ENCODE data around the gene DNAJC1. TPM values are rescaled to one million over a fixed set of nuclear protein-coding genes. Genes with fewer than 3 reads are reported as not detected.

DNAJC1 gene
- total and polyA plus RNA-seq, 2 of the 8 experiments (the other 6 are each of a cell fraction or from before 2014, with no cell fraction given): 6.8 to 14.8 TPM

DNA sequence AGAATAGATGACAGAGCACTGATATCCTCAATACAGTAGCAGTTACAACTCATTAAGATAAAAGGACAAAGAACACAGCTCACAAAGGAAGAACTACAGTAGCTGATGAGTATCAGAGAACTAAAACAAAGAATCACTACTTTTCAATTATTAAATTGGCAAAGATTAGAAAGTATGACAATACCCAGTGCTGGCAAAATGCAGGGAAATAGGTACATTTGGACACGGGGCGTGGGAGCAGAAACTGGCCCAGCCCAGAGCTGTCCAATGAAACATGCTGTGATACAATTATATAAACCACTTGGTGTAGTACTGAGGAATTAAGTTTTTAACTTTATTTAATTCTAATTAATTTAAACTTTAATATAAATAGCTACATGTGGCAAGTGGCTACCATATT lies 243.2 kb downstream of the DNAJC1 start:
- Histone ChIP-seq H3K27ac (ENCODE audit: low read depth, low read length) (no peak overlapping the region), H4K8ac (ENCODE audit: extremely low read depth, insufficient read depth, low read length) (no peak overlapping the region), H3K4me2 (ENCODE audit: insufficient read depth in 1 of 2, low read depth in 2 of 2, low read length in 2 of 2) (no peak overlapping the region), H3K36me3 (ENCODE audit: control insufficient read depth in 2 of 4, insufficient read depth in 4 of 4, low read length in 3 of 4) (no peaks in the 10 kb centered on the region), H3K79me1 (ENCODE audit: low read depth, low read length) (no peaks in the 10 kb centered on the region), H3K9me3 (ENCODE audit: insufficient read depth in 2 of 2, low read depth in 1 of 2, low read length in 1 of 2) (no peaks in the 10 kb centered on the region), H3K4ac (replicated peaks; ENCODE audit: insufficient read length, low read depth, low read length) (no peak overlapping the region), H3K14ac (ENCODE audit: insufficient read length) (no peak overlapping the region), H3K23me2 (ENCODE audit: low read depth, low read length) (no peaks in the 10 kb centered on the region), H2BK12ac (ENCODE audit: low read depth, low read length) (no peak overlapping the region), H4K20me1 (replicated peaks in 1 of 2; ENCODE audit: control insufficient read depth in 1 of 2, insufficient read depth in 2 of 2, low read length in 2 of 2) (no peaks in the 10 kb centered on the region), H2BK20ac (ENCODE audit: low read length) (no peak overlapping the region), H3K79me2 (ENCODE audit: control insufficient read depth in 1 of 2, insufficient read depth in 2 of 2, low read length in 2 of 2) (no peaks in the 10 kb centered on the region), H3K27me3 (replicated peaks in 1 of 4; ENCODE audit: control insufficient read depth in 3 of 4, extremely low read depth in 1 of 4, insufficient read depth in 3 of 4, low read length in 3 of 4) (no peaks in the 10 kb centered on the region), H3K9ac (replicated peaks in 1 of 4; ENCODE audit: extremely low read depth in 1 of 4, low read depth in 3 of 4, low read length in 3 of 4) (no peak overlapping the region), H3K4me3 (ENCODE audit: extremely low read depth in 1 of 4, insufficient read depth in 2 of 4, low read depth in 3 of 4, low read length in 4 of 4) (no peak overlapping the region), H2BK5ac (ENCODE audit: low read depth, low read length) (no peak overlapping the region), H4K5ac (ENCODE audit: insufficient read length, low read depth, low read length) (no peak overlapping the region), H2AK5ac (ENCODE audit: low read depth, low read length) (no peak overlapping the region), H2BK15ac (ENCODE audit: low read length) (no peak overlapping the region), H3K4me1 (replicated peaks in 1 of 4; ENCODE audit: control insufficient read depth in 3 of 4, insufficient read depth in 4 of 4, low read length in 3 of 4) (peaks cover 11 to 18% (median 15%) of the 10 kb centered on the region in 4 experiments), H2BK120ac (replicated peaks; ENCODE audit: low read depth, low read length) (no peak overlapping the region), H3K23ac (ENCODE audit: insufficient read length) (no peak overlapping the region), H3K18ac (ENCODE audit: extremely low read depth, low read length) (no peak overlapping the region), H4K91ac (replicated peaks; ENCODE audit: insufficient read length, low read length) (no peak overlapping the region), H3K56ac (replicated peaks; ENCODE audit: insufficient read length, low read depth, low read length) (no peak overlapping the region), H2AFZ (ENCODE audit: low read length) (no peak overlapping the region)
- POLR2A ChIA-PET (ENCODE audit: partially characterized antibody): interaction anchor here (1.1 to 1.5 kb wide), 3 partner anchors 9 to 10 kb away, joined by 3 to 5 read pairs (median 4); no protein-coding TSS in a partner anchor
- 96% methylated on average over 2 of the region's 2 CpGs; no CpG with 5 or more reads in 1 of the 2 experiments for WGBS, 2 experiments (ENCODE audit: extremely low coverage in 1 of 2, insufficient coverage in 1 of 2, insufficient read length in 1 of 2, insufficient replicate concordance in 2 of 2, low coverage in 1 of 2, low lambda C conversion rate in 2 of 2, missing lambda C conversion rate in 1 of 2)
- FAIRE-seq (no peak), DNase-seq (ENCODE audit: low read depth in 1 of 2, low spot score in 2 of 2) (no peak)
- CTCF ChIA-PET (ENCODE audit: partially characterized antibody): interaction anchor here (0.6 to 2.2 kb wide), 5 partner anchors 9 to 489 kb away, joined by 3 to 8 read pairs (median 4); no protein-coding TSS in a partner anchor
- TF ChIP-seq SIRT6 (IDR thresholded peaks at IDR 0.05; ENCODE audit: low read length): no peak
- no peak for TF ChIP-seq SP4 (IDR thresholded peaks at IDR 0.05; ENCODE audit: low read length)
- no peak for TF ChIP-seq CBX8 (IDR thresholded peaks at IDR 0.05; ENCODE audit: borderline replicate concordance, low read depth, low read length)
- no peak for TF ChIP-seq SUZ12 (IDR thresholded peaks at IDR 0.05; ENCODE audit: low read length)
- TF ChIP-seq SIN3A (conservative IDR thresholded peaks at IDR 0.05 in 1 of 2, IDR thresholded peaks at IDR 0.05 in 1 of 2; ENCODE audit: low read depth in 1 of 2, low read length in 2 of 2): no peak
- no peak for TF ChIP-seq RFX5 (IDR thresholded peaks at IDR 0.05; ENCODE audit: borderline replicate concordance, low read depth, low read length)
- TF ChIP-seq SAP30 (IDR thresholded peaks at IDR 0.05; ENCODE audit: insufficient read depth, insufficient replicate concordance, low read length): no peak
- TF ChIP-seq HDAC6 (IDR thresholded peaks at IDR 0.05; ENCODE audit: low read depth, low read length): no peak
- no peak for TF ChIP-seq SP2 (IDR thresholded peaks at IDR 0.05; ENCODE audit: low read length)
- TF ChIP-seq, protein P1, sequence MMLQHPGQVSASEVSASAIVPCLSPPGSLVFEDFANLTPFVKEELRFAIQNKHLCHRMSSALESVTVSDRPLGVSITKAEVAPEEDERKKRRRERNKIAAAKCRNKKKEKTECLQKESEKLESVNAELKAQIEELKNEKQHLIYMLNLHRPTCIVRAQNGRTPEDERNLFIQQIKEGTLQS (IDR thresholded peaks at IDR 0.05; ENCODE audit: insufficient read depth, low read depth, low read length): no peak
- no peak for TF ChIP-seq EZH2 (IDR thresholded peaks at IDR 0.05; ENCODE audit: low read depth, low read length, severe bottlenecking)
- TF ChIP-seq ASH2L (IDR thresholded peaks at IDR 0.05; ENCODE audit: low read length): no peak
